Measurements from ENCODE around the gene DPYD.
A peak's percentile ranks its signal among the peaks of the same experiment; 100 is the strongest.

The DPYD gene

GRCh38 chr1:97190326-97190725 lies 730.5 kb downstream of the DPYD start:
- no peak for TF ChIP-seq CTCF (IDR thresholded peaks at IDR 0.05; ENCODE audit: control insufficient read depth, extremely low read depth, insufficient read depth)
- no peak overlapping the region for H3K4me3 ChIP-seq (ENCODE audit: low read depth, low read length)
- no peak for DNase-seq (ENCODE audit: low read depth)

- H3K4me3 ChIP-seq (ENCODE audit: low read depth, low read length), result no peak overlapping the region
- no peak for DNase-seq (ENCODE audit: low read depth)
Measured at GRCh38 chr1:97186381-97186780, 734.5 kb downstream of the DPYD start.

GRCh38 chr1:97174039-97174704 lies 746.7 kb downstream of the DPYD start:
- peak; percentile 54 for DNase-seq (ENCODE audit: low read depth)
- H3K4me3 ChIP-seq (ENCODE audit: low read depth, low read length), result no peak overlapping the region
- TF ChIP-seq CTCF (IDR thresholded peaks at IDR 0.05; ENCODE audit: control insufficient read depth, extremely low read depth, insufficient read depth), result no peak

More at GRCh38 chr1:97186381-97186780, 734.5 kb downstream of the DPYD start:
- peak; percentile 31 for TF ChIP-seq CTCF (IDR thresholded peaks at IDR 0.05; ENCODE audit: control insufficient read depth, extremely low read depth, insufficient read depth)

GRCh38 chr1:97170300-97170699 lies 750.5 kb downstream of the DPYD start:
- no peak overlapping the region for H3K4me3 ChIP-seq (ENCODE audit: low read depth, low read length)
- TF ChIP-seq CTCF (IDR thresholded peaks at IDR 0.05; ENCODE audit: control insufficient read depth, extremely low read depth, insufficient read depth), result no peak
- no peak for DNase-seq (ENCODE audit: low read depth)

GRCh38 chr1:97168056-97168455 lies 752.8 kb downstream of the DPYD start:
- no peak overlapping the region for H3K4me3 ChIP-seq (ENCODE audit: low read depth, low read length)
- no peak for TF ChIP-seq CTCF (IDR thresholded peaks at IDR 0.05; ENCODE audit: control insufficient read depth, extremely low read depth, insufficient read depth)
- no peak for DNase-seq (ENCODE audit: low read depth)

- no peak overlapping the region for H3K4me3 ChIP-seq (ENCODE audit: low read depth, low read length)
- no peak for TF ChIP-seq CTCF (IDR thresholded peaks at IDR 0.05; ENCODE audit: control insufficient read depth, extremely low read depth, insufficient read depth)
- no peak for DNase-seq (ENCODE audit: low read depth)
Measured at GRCh38 chr1:97167246-97167645, 753.6 kb downstream of the DPYD start.

- no peak overlapping the region for H3K4me3 ChIP-seq (ENCODE audit: low read depth, low read length)
- no peak for DNase-seq (ENCODE audit: low read depth)
- no peak for TF ChIP-seq CTCF (IDR thresholded peaks at IDR 0.05; ENCODE audit: control insufficient read depth, extremely low read depth, insufficient read depth)
Measured at GRCh38 chr1:97166626-97167025, 754.2 kb downstream of the DPYD start.
